CD4-positive, CD25-positive, alpha-beta regulatory T cell (primary cell): ENCODE data around the gene ABHD12. TPM values are rescaled to one million over a fixed set of nuclear protein-coding genes. Genes with fewer than 3 reads are reported as not detected.

Experiments used
- ATAC-seq, 2 donors: fragments of 150-1000 bp; cut with Tn5 transposase; one replicate each; pipeline ENCODE4 v1.10.0; 2021; ENCODE audit warnings: low read depth in 2 of 2, moderate number of reproducible peaks in 2 of 2, moderate library complexity in 1 of 2
- DNase-seq, 3 donors: peaks; one replicate each; pipeline versions ENCODE4 v3.0.0 to v3.0.0-alpha.2; 2012 to 2022; ENCODE audit warnings: mixed read lengths in 1 of 3
- H3K27ac ChIP-seq: one replicate; pipeline ENCODE4 v1.7.0; 2013; ENCODE audit warnings: mild to moderate bottlenecking, low read length; ENCODE audit not compliant: insufficient read depth, poor library complexity, severe bottlenecking
- H3K27me3 ChIP-seq: one replicate; pipeline ENCODE4 v1.7.0; 2013; ENCODE audit warnings: low read length; ENCODE audit not compliant: control insufficient read depth, insufficient read depth
- H3K36me3 ChIP-seq: one replicate; pipeline ENCODE4 v1.7.0; 2013; ENCODE audit warnings: mild to moderate bottlenecking, low read length, moderate library complexity; ENCODE audit not compliant: control insufficient read depth, insufficient read depth
- H3K4me1 ChIP-seq: 2 replicates; pipeline ENCODE4 v1.7.0; 2013; ENCODE audit warnings: mild to moderate bottlenecking, low read length; ENCODE audit not compliant: insufficient read depth, control insufficient read depth, poor library complexity, severe bottlenecking
- H3K4me3 ChIP-seq: one replicate; pipeline ENCODE4 v1.7.0; 2013; ENCODE audit warnings: low read depth, mild to moderate bottlenecking, low read length, moderate library complexity
- H3K9me3 ChIP-seq, 2 experiments: 1 replicate in 1 of 2; 2 replicates in 1 of 2; pipeline ENCODE4 v1.7.0; 2013; ENCODE audit warnings: low read length in 2 of 2, mild to moderate bottlenecking in 1 of 2, moderate library complexity in 1 of 2; ENCODE audit not compliant: control insufficient read depth in 2 of 2
- H3K27ac Mint-ChIP-seq, 3 donors: one replicate each; pipeline ENCODE4 v1.8.0; 2020 to 2022; ENCODE audit warnings: mild to moderate bottlenecking in 3 of 3, mixed read lengths in 3 of 3, moderate library complexity in 2 of 3
- H3K27me3 Mint-ChIP-seq: one replicate; pipeline ENCODE4 v1.8.0; 2022; ENCODE audit warnings: mild to moderate bottlenecking, mixed read lengths
- H3K36me3 Mint-ChIP-seq: one replicate; pipeline ENCODE4 v1.8.0; 2020; ENCODE audit warnings: mixed read lengths
- H3K4me1 Mint-ChIP-seq, 4 donors: one replicate each; pipeline ENCODE4 v1.8.0; 2020 to 2022; ENCODE audit warnings: mixed read lengths in 4 of 4, mild to moderate bottlenecking in 1 of 4
- H3K4me3 Mint-ChIP-seq, 4 donors: one replicate each; pipeline ENCODE4 v1.8.0; 2020 to 2022; ENCODE audit warnings: mild to moderate bottlenecking in 4 of 4, mixed read lengths in 4 of 4, moderate library complexity in 3 of 4
- H3K9me3 Mint-ChIP-seq, 7 donors: one replicate each; pipeline ENCODE4 v1.8.0; 2020 to 2022; ENCODE audit warnings: mixed read lengths in 7 of 7, mild to moderate bottlenecking in 3 of 7, moderate library complexity in 2 of 7
- polyA plus RNA-seq, 4 donors: library from polyadenylated mRNA; unstranded; fragments of 300-500 nt; fragmentation: Illumina TruSeq; gene quantifications; one replicate each; pipeline ENCODE4 v1.2.3, GENCODE V29; 2021
- total RNA-seq: library from RNA; stranded (reverse); gene quantifications from one replicate; pipeline ENCODE4 v1.2.3, GENCODE V29; 2022

ABHD12 gene
- total and polyA plus RNA-seq, 5 donors from 2014 or later, result 26.8 to 44.1 (median 27.9) TPM

- Histone ChIP-seq H3K36me3 (peaks cover 67% of the 10 kb centered on the region), H3K9me3 (no peaks in the 10 kb centered on the region)
- H3K36me3 Mint-ChIP-seq, result peaks cover 39% of the 10 kb centered on the region
These were observed 103.7 kb downstream of the ABHD12 start for GRCh38 chr20:25286917-25287316.

DNA sequence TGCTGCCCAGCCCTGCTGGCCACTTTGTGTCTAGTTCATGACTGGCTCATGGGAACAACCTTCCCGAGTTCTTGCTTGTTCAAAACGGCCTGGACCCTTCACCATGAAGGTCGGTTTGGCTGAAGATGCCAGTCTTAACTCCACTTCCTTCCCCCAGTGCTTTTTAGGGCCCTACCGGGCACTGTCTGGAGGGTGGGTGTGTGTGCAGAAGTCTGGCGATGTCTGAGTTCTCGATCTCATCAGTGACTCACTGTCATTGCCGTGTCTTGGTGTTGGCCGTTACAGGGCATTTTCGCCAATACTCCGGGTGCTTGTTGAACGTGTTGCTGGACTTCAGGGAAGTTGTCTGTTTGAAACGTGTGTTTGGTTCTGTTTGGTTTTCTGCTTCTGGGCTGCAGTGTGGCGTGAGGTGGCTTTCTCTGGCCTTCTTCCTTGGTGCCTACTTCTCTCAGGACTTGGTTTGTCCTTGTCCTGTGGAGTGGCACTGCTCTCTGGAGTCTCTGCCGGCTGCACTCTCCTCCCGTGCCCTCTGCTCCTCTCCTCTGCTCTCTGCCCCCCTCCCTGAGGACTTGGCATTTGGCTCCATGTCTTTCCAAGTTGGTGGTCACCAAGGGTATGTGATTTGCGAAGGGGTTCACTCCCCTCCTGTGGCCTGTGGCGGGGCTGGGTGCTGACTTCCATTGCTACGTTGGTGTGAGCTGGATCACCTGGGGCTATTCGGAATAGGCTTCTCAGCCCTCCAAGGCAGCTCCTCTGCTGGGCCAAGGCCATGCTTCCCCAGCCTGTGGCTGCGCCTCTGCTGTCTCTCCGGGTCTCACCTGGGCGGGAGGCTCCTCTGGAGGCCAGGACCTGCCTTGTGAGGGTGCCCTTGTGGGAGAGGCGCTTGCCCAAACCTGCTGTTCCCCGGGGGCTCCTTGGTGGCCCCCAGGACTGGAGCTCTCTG, 104.5 kb downstream of the ABHD12 start:
- Mint-ChIP-seq H3K27ac (peak overlapping the region in 2 of 3 donors; percentile 51 to 54), H3K27me3 (no peaks in the 10 kb centered on the region), H3K4me3 (no peak overlapping the region), H3K9me3 (no peaks in the 10 kb centered on the region), H3K4me1 (peaks cover 0 to 3% (median under 1%) of the 10 kb centered on the region in 4 donors), H3K36me3 (peaks cover 39% of the 10 kb centered on the region)
- Histone ChIP-seq H3K9me3 (no peaks in the 10 kb centered on the region), H3K4me3 (no peak overlapping the region), H3K27me3 (no peaks in the 10 kb centered on the region), H3K36me3 (peaks cover 70% of the 10 kb centered on the region), H3K27ac (no peak overlapping the region), H3K4me1 (no peaks in the 10 kb centered on the region)
- peak in 1 of 3 donors; percentile 0 for DNase-seq
- ATAC-seq, result no peak

More at GRCh38 chr20:25286917-25287316, 103.7 kb downstream of the ABHD12 start:
- peak overlapping the region in 1 of 3 donors; percentile 12 for H3K27ac Mint-ChIP-seq
- DNase-seq (no peak), ATAC-seq (no peak)
- no peaks in the 10 kb centered on the region for H3K9me3 Mint-ChIP-seq
- no peaks in the 10 kb centered on the region for H3K27me3 Mint-ChIP-seq
- H3K4me3 ChIP-seq, result no peak overlapping the region
- H3K27ac ChIP-seq, result no peak overlapping the region
- peaks cover 0 to 3% (median under 1%) of the 10 kb centered on the region in 4 donors for H3K4me1 Mint-ChIP-seq
- no peak overlapping the region for H3K4me3 Mint-ChIP-seq
- H3K4me1 ChIP-seq, result no peaks in the 10 kb centered on the region
- no peaks in the 10 kb centered on the region for H3K27me3 ChIP-seq

DNA sequence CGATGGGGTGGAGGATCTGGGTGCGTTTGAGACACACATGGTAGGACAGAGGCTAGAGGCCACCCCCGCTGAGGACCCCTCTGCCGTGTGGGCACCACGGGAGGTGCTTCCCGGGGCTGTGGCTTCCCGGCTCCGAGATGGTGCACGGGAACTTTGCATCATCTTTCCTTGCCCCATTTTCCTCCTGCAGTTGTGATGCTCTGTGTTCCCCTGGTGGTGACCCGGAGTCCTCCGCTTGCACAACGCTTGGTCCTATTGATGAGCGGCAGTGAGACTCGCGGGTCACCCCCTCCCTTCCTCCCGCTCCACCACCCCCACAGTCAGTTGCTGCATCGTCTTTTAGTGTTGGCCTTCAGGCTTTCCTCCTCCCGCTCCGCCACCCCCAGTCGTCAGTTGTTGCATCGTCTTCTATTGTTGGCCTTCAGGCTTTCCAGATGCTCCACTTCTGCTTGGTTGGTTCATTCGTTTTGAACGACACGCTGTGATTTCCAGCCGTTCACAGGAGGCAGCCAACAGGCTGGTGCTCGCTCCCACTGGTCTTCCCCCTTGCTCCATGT, 105.5 kb downstream of the ABHD12 start:
- Mint-ChIP-seq H3K27ac (peak overlapping the region in 1 of 3 donors; percentile 54), H3K9me3 (no peaks in the 10 kb centered on the region), H3K4me1 (peaks cover 0 to 3% (median under 1%) of the 10 kb centered on the region in 4 donors), H3K27me3 (no peaks in the 10 kb centered on the region), H3K4me3 (no peak overlapping the region), H3K36me3 (peaks cover 39% of the 10 kb centered on the region)
- Histone ChIP-seq H3K4me1 (no peaks in the 10 kb centered on the region), H3K36me3 (peaks cover 74% of the 10 kb centered on the region), H3K27me3 (no peaks in the 10 kb centered on the region), H3K9me3 (no peaks in the 10 kb centered on the region), H3K27ac (no peak overlapping the region), H3K4me3 (no peak overlapping the region)
- no peak for DNase-seq
- ATAC-seq, result no peak

GRCh38 chr20:25284131-25284601, 106.5 kb downstream of the ABHD12 start:
- no peak for DNase-seq
- Histone ChIP-seq H3K4me1 (no peaks in the 10 kb centered on the region), H3K36me3 (peaks cover 71% of the 10 kb centered on the region), H3K27me3 (no peaks in the 10 kb centered on the region), H3K4me3 (no peak overlapping the region), H3K9me3 (no peaks in the 10 kb centered on the region), H3K27ac (no peak overlapping the region)
- H3K27ac Mint-ChIP-seq, result peak overlapping the region in 1 of 3 donors; percentile 42
- H3K4me3 Mint-ChIP-seq, result no peak overlapping the region
- H3K36me3 Mint-ChIP-seq, result peaks cover 33% of the 10 kb centered on the region
- ATAC-seq, result no peak
- H3K4me1 Mint-ChIP-seq, result peaks cover 0 to 3% (median under 1%) of the 10 kb centered on the region in 4 donors
- no peaks in the 10 kb centered on the region for H3K27me3 Mint-ChIP-seq
- no peaks in the 10 kb centered on the region for H3K9me3 Mint-ChIP-seq

- ATAC-seq, result no peak
These were observed 107.2 kb downstream of the ABHD12 start for GRCh38 chr20:25283221-25283951.

DNA sequence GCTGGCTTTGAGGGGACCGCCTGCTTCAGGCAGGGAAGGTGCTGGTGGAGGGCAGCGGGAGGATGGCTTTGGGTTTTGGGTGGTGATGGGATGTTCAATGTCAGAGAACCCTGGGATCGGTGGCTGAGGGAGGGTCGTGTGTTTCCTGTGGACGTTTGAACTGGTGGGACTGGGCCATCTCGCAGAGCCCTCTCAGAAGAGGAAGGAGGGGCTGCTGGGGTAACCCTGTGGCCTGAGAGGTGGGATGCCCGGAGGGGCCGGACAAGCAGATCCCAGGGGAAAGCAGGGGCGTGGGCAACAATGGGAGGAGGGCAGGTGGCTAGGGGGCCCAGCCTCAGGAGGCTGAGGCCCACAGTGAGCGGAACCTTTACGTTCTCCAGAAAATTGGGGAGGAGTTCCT, 107.8 kb downstream of the ABHD12 start:
- Mint-ChIP-seq H3K27me3 (no peaks in the 10 kb centered on the region), H3K4me1 (peaks cover 0 to 3% (median under 1%) of the 10 kb centered on the region in 4 donors), H3K9me3 (no peaks in the 10 kb centered on the region), H3K36me3 (peaks cover 30% of the 10 kb centered on the region), H3K4me3 (no peak overlapping the region), H3K27ac (peak overlapping the region in 1 of 3 donors; percentile 84)
- peaks cover 62% of the 10 kb centered on the region for H3K36me3 ChIP-seq
- no peaks in the 10 kb centered on the region for H3K4me1 ChIP-seq
- no peak overlapping the region for H3K27ac ChIP-seq
- H3K4me3 ChIP-seq, result no peak overlapping the region
- no peak for DNase-seq
- no peak for ATAC-seq
- H3K27me3 ChIP-seq, result no peaks in the 10 kb centered on the region
- H3K9me3 ChIP-seq, result no peaks in the 10 kb centered on the region

More at GRCh38 chr20:25283221-25283951, 107.2 kb downstream of the ABHD12 start:
- no peak overlapping the region for H3K4me3 Mint-ChIP-seq
- H3K4me1 Mint-ChIP-seq, result peaks cover 0 to 3% (median under 1%) of the 10 kb centered on the region in 4 donors
- Histone ChIP-seq H3K27ac (no peak overlapping the region), H3K9me3 (no peaks in the 10 kb centered on the region), H3K4me3 (no peak overlapping the region), H3K36me3 (peaks cover 65% of the 10 kb centered on the region), H3K4me1 (no peaks in the 10 kb centered on the region), H3K27me3 (no peaks in the 10 kb centered on the region)
- H3K36me3 Mint-ChIP-seq, result peaks cover 30% of the 10 kb centered on the region
- H3K9me3 Mint-ChIP-seq, result no peaks in the 10 kb centered on the region
- H3K27ac Mint-ChIP-seq, result no peak overlapping the region
- H3K27me3 Mint-ChIP-seq, result no peaks in the 10 kb centered on the region
- no peak for DNase-seq

- peaks cover 0 to 3% (median under 1%) of the 10 kb centered on the region in 4 donors for H3K4me1 Mint-ChIP-seq
- peak overlapping the region in 1 of 4 donors; percentile 35 for H3K4me3 Mint-ChIP-seq
- no peaks in the 10 kb centered on the region for H3K9me3 ChIP-seq
- H3K4me3 ChIP-seq, result no peak overlapping the region
- ATAC-seq (no peak), DNase-seq (no peak)
- H3K9me3 Mint-ChIP-seq, result no peaks in the 10 kb centered on the region
- peaks cover 26% of the 10 kb centered on the region for H3K36me3 Mint-ChIP-seq
- H3K4me1 ChIP-seq, result no peaks in the 10 kb centered on the region
- peaks cover 60% of the 10 kb centered on the region for H3K36me3 ChIP-seq
- peak overlapping the region in 1 of 3 donors; percentile 84 for H3K27ac Mint-ChIP-seq
- H3K27ac ChIP-seq, result no peak overlapping the region
- H3K27me3 ChIP-seq, result no peaks in the 10 kb centered on the region
- H3K27me3 Mint-ChIP-seq, result no peaks in the 10 kb centered on the region
These were observed 108.4 kb downstream of the ABHD12 start for GRCh38 chr20:25282034-25282781.
